H1 (cell line): ENCODE measurements around the gene ACO1. TPM values are rescaled to one million over a fixed set of nuclear protein-coding genes. Genes with fewer than 3 reads are reported as not detected.
A peak's percentile ranks its signal among the peaks of the same experiment; 100 is the strongest.

Source experiments
- CTCF ChIA-PET: fragments of 300-600 bp; sonication (Branson Sonifier 250); formaldehyde crosslinking; loops from one replicate; lab custom pipeline; 2021; ENCODE audit not compliant: partially characterized antibody; lab: Charles Lee
- POLR2A ChIA-PET: fragments of 300-600 bp; sonication (Branson Sonifier 250); formaldehyde crosslinking; loops from one replicate; lab custom pipeline; 2021; ENCODE audit warnings: inconsistent platforms; ENCODE audit not compliant: partially characterized antibody; lab: Charles Lee
- DNase-seq, 2 experiments: peaks; one replicate each; pipeline versions ENCODE4 v3.0.0 to v3.0.0-alpha.2; 2010 to 2022; ENCODE audit warnings: low spot score in 2 of 2, low read depth in 1 of 2, mixed read lengths in 1 of 2
- FAIRE-seq: peaks from 2 replicates; lab custom pipeline; 2011; peaks lifted over from hg19 to GRCh38; lab: Jason Lieb, UNC
- H2AFZ ChIP-seq: 2 replicates; pipeline ENCODE4 v1.8.1; 2012; ENCODE audit warnings: low read length, inconsistent platforms
- H2AK5ac ChIP-seq: 2 replicates; pipeline ENCODE4 v1.6.1; 2013; ENCODE audit warnings: low read depth, low read length
- H2BK120ac ChIP-seq: replicated peaks from 2 replicates; pipeline ENCODE3; 2013; ENCODE audit warnings: low read depth, low read length, inconsistent platforms
- H2BK12ac ChIP-seq: 2 replicates; pipeline ENCODE4 v1.6.1; 2013; ENCODE audit warnings: low read depth, low read length
- H2BK15ac ChIP-seq: 2 replicates; pipeline ENCODE4 v1.6.1; 2013; ENCODE audit warnings: low read length
- H2BK20ac ChIP-seq: 2 replicates; pipeline ENCODE4 v1.6.1; 2013; ENCODE audit warnings: low read length
- H2BK5ac ChIP-seq: 2 replicates; pipeline ENCODE4 v1.6.1; 2013; ENCODE audit warnings: low read depth, low read length
- H3K14ac ChIP-seq: 2 replicates; pipeline ENCODE4 v1.6.1; 2013; ENCODE audit warnings: inconsistent platforms; ENCODE audit not compliant: insufficient read length
- H3K18ac ChIP-seq: 2 replicates; pipeline ENCODE4 v1.6.1; 2013; ENCODE audit warnings: low read length; ENCODE audit errors: extremely low read depth
- H3K23ac ChIP-seq: 2 replicates; pipeline ENCODE4 v1.6.1; 2013; ENCODE audit warnings: inconsistent platforms; ENCODE audit not compliant: insufficient read length
- H3K23me2 ChIP-seq: 2 replicates; pipeline ENCODE4 v1.6.1; 2013; ENCODE audit warnings: low read depth, low read length
- H3K27ac ChIP-seq: 2 replicates; pipeline ENCODE4 v1.6.1; 2011; ENCODE audit warnings: low read depth, low read length, inconsistent platforms
- H3K27me3 ChIP-seq, 4 experiments: replicated peaks in 1 of 4; 1 replicate in 1 of 4; 2 replicates in 3 of 4; pipeline versions ENCODE4 v1.6.1 to v1.8.1; 2011 to 2013; ENCODE audit warnings: low read length in 3 of 4, mild to moderate bottlenecking in 3 of 4, inconsistent platforms in 2 of 4, mixed read lengths in 2 of 4, moderate library complexity in 1 of 4; ENCODE audit not compliant: control insufficient read depth in 3 of 4, insufficient read depth in 3 of 4; ENCODE audit errors: extremely low read depth in 1 of 4
- H3K36me3 ChIP-seq, 4 experiments: 2 replicates each; pipeline versions ENCODE4 v1.6.1 to v1.8.1; 2011 to 2013; ENCODE audit warnings: mild to moderate bottlenecking in 4 of 4, low read length in 3 of 4, moderate library complexity in 2 of 4, control low read depth in 1 of 4, inconsistent platforms in 1 of 4; ENCODE audit not compliant: insufficient read depth in 4 of 4, control insufficient read depth in 2 of 4
- H3K4ac ChIP-seq: replicated peaks from 2 replicates; pipeline ENCODE3; 2013; ENCODE audit warnings: low read length, low read depth, mixed read lengths, inconsistent platforms; ENCODE audit not compliant: insufficient read length
- H3K4me1 ChIP-seq, 4 experiments: replicated peaks in 1 of 4; 1 replicate in 1 of 4; 2 replicates in 3 of 4; pipeline versions ENCODE4 v1.6.1 to v1.8.1; 2011 to 2013; ENCODE audit warnings: low read length in 3 of 4, inconsistent platforms in 2 of 4, mixed read lengths in 1 of 4; ENCODE audit not compliant: insufficient read depth in 4 of 4, control insufficient read depth in 3 of 4
- H3K4me2 ChIP-seq, 2 experiments: 2 replicates each; pipeline versions ENCODE4 v1.6.1 to v1.8.1; 2011 to 2013; ENCODE audit warnings: low read depth in 2 of 2, low read length in 2 of 2, control low read depth in 1 of 2, inconsistent platforms in 1 of 2, mild to moderate bottlenecking in 1 of 2; ENCODE audit not compliant: insufficient read depth in 1 of 2
- H3K4me3 ChIP-seq, 4 experiments: fragments of 200-600, 300-600 bp in 1 of 4; sonication (generic), shearing (Covaris generic), sonication (Bioruptor Twin) in 1 of 4; 2 replicates each; pipeline versions ENCODE4 v1.5.1 to v1.8.1; 2011 to 2016; ENCODE audit warnings: low read length in 4 of 4, low read depth in 3 of 4, control low read depth in 2 of 4, inconsistent platforms in 2 of 4, mild to moderate bottlenecking in 2 of 4, mixed read lengths in 1 of 4, moderate library complexity in 1 of 4; ENCODE audit not compliant: insufficient read depth in 2 of 4; ENCODE audit errors: extremely low read depth in 1 of 4
- H3K56ac ChIP-seq: replicated peaks from 2 replicates; pipeline ENCODE3; 2013; ENCODE audit warnings: low read depth, mild to moderate bottlenecking, mixed read lengths, low read length, inconsistent platforms; ENCODE audit not compliant: insufficient read length
- H3K79me1 ChIP-seq: 2 replicates; pipeline ENCODE4 v1.6.1; 2013; ENCODE audit warnings: low read depth, low read length, control low read depth
- H3K79me2 ChIP-seq, 2 experiments: 2 replicates each; pipeline versions ENCODE4 v1.6.1 to v1.8.1; 2012 to 2013; ENCODE audit warnings: low read length in 2 of 2, mild to moderate bottlenecking in 2 of 2, inconsistent platforms in 1 of 2; ENCODE audit not compliant: insufficient read depth in 2 of 2, control insufficient read depth in 1 of 2
- H3K9ac ChIP-seq, 4 experiments: replicated peaks in 1 of 4; 1 replicate in 1 of 4; 2 replicates in 3 of 4; pipeline versions ENCODE4 v1.6.1 to v1.8.1; 2011 to 2013; ENCODE audit warnings: low read depth in 3 of 4, low read length in 3 of 4, control low read depth in 2 of 4, mild to moderate bottlenecking in 2 of 4, moderate library complexity in 2 of 4, inconsistent platforms in 1 of 4; ENCODE audit errors: extremely low read depth in 1 of 4
- H3K9me3 ChIP-seq, 2 experiments: 2 replicates each; pipeline versions ENCODE4 v1.6.1 to v1.8.1; 2012 to 2013; ENCODE audit warnings: mild to moderate bottlenecking in 2 of 2, moderate library complexity in 2 of 2, control low read depth in 1 of 2, inconsistent platforms in 1 of 2, low read depth in 1 of 2, low read length in 1 of 2, mixed read lengths in 1 of 2; ENCODE audit not compliant: insufficient read depth in 2 of 2
- H4K20me1 ChIP-seq, 2 experiments: replicated peaks in 1 of 2; 2 replicates each; pipeline versions ENCODE3 to v1.8.1; 2011 to 2013; ENCODE audit warnings: inconsistent platforms in 2 of 2, low read length in 2 of 2, mild to moderate bottlenecking in 1 of 2; ENCODE audit not compliant: insufficient read depth in 2 of 2, control insufficient read depth in 1 of 2
- H4K5ac ChIP-seq: 2 replicates; pipeline ENCODE4 v1.6.1; 2013; ENCODE audit warnings: low read length, low read depth, mixed read lengths, inconsistent platforms; ENCODE audit not compliant: insufficient read length
- H4K8ac ChIP-seq: 2 replicates; pipeline ENCODE4 v1.8.0; 2013; ENCODE audit warnings: mild to moderate bottlenecking, moderate library complexity, low read length, inconsistent platforms; ENCODE audit not compliant: insufficient read depth; ENCODE audit errors: extremely low read depth
- H4K91ac ChIP-seq: replicated peaks from 2 replicates; pipeline ENCODE3; 2013; ENCODE audit warnings: low read length, mixed read lengths, inconsistent platforms; ENCODE audit not compliant: insufficient read length
- EP300 ChIP-seq, 2 experiments: IDR thresholded peaks; 1 replicate in 1 of 2; 2 replicates in 1 of 2; pipeline ENCODE4 v1.6.1; 2011 to 2012; ENCODE audit warnings: low read depth in 2 of 2, low read length in 2 of 2, mild to moderate bottlenecking in 2 of 2, borderline replicate concordance in 1 of 2, inconsistent platforms in 1 of 2, moderate library complexity in 1 of 2
- RXRA ChIP-seq: IDR thresholded peaks from 2 replicates; pipeline ENCODE4 v1.6.1; 2011; ENCODE audit warnings: low read depth, mild to moderate bottlenecking, low read length, moderate library complexity; ENCODE audit not compliant: insufficient read depth
- SIRT6 ChIP-seq: IDR thresholded peaks from one replicate; pipeline ENCODE4 v1.7.1; 2012; ENCODE audit warnings: low read length, inconsistent platforms
- ZNF274 ChIP-seq: IDR thresholded peaks from 2 replicates; pipeline ENCODE4 v1.7.0; 2012; ENCODE audit warnings: low read length, borderline replicate concordance; ENCODE audit errors: extremely low read depth
- WGBS, 2 experiments: shearing (Covaris generic) in 1 of 2; methylation state at CpG; one replicate each; pipeline versions ENCODE4 v1.1.6 to v1.1.7; 2013 to 2015; ENCODE audit warnings: low lambda C conversion rate in 2 of 2, mixed read lengths in 2 of 2, inconsistent platforms in 1 of 2, low coverage in 1 of 2, missing lambda C conversion rate in 1 of 2; ENCODE audit not compliant: insufficient replicate concordance in 2 of 2, insufficient coverage in 1 of 2, insufficient read length in 1 of 2; ENCODE audit errors: extremely low coverage in 1 of 2, missing lambda C conversion rate in 1 of 2; 5-methylcytosine and 5-hydroxymethylcytosine counted together
- polyA plus RNA-seq, 7 experiments: library from polyadenylated mRNA; depleted of rRNA in 3 of 7; stranded (reverse) in 5 of 7; unstranded in 2 of 7; fragments of >200 nt in 5 of 7; fragments of 200-250 nt in 2 of 7; gene quantifications; 1 replicate in 5 of 7; 2 replicates in 1 of 7; 4 replicates in 1 of 7; pipeline versions ENCODE4 v1.2.1 to v1.2.3, GENCODE V29; 2011 to 2013; ENCODE audit warnings: missing spikeins in 2 of 7, mixed read lengths in 2 of 7
- total RNA-seq: library from RNA; stranded (reverse); fragmentation: NEBNext Ultra II Directional; extraction: Animal tissue kit (Norgen Biotek cat#: 25700); gene quantifications from 2 replicates; pipeline ENCODE4 v1.2.1, GENCODE V29; 2021
- TF ChIP-seq, protein P1 (sequence below): IDR thresholded peaks from 2 replicates; pipeline ENCODE4 v1.6.1; 2011; ENCODE audit warnings: low read depth, mild to moderate bottlenecking, low read length; ENCODE audit not compliant: insufficient read depth
- TF ChIP-seq, protein P2 (sequence below): IDR thresholded peaks from 2 replicates; pipeline ENCODE4 v1.6.1; 2012; ENCODE audit warnings: inconsistent platforms
- TF ChIP-seq, protein P3 (sequence below): IDR thresholded peaks from 2 replicates; pipeline ENCODE4 v1.6.1; 2012; ENCODE audit warnings: low read length, inconsistent platforms

The ACO1 gene
- total and polyA plus RNA-seq, 2 of the 8 experiments (the other 6 are each of a cell fraction or from before 2014, with no cell fraction given): 39.3 to 49.8 TPM

DNA sequence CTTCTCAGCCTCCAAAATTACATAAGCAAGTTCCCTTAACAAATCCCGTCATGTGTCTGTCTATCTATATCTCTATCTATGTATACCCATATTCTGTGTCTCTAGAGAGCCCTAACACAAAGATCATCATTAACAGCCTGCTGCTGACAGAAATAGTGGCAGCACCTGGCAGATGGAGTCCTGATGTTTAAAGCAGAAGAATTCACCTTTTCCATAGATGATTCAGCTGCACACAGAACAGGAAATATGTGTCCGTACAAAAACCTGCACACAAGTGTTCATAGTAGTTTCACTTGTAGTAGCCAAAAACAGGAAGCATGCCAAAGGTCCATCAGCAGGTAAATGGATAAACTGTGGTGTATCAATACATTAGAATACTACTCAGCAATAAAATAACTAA lies 45.0 kb upstream of the ACO1 start:
- H2BK20ac ChIP-seq: peak overlapping the region; percentile 88; the same call in 1 of the 2 replicates
- H2BK5ac ChIP-seq: no peak overlapping the region
- no peak overlapping the region for H2BK120ac ChIP-seq
- H3K9me3 ChIP-seq: no peaks in the 10 kb centered on the region
- H4K20me1 ChIP-seq: no peaks in the 10 kb centered on the region
- no peak overlapping the region for H3K56ac ChIP-seq
- no peak overlapping the region for H4K91ac ChIP-seq
- H3K4ac ChIP-seq: no peak overlapping the region
- no peaks in the 10 kb centered on the region for H3K36me3 ChIP-seq
- POLR2A ChIA-PET: no interaction called here
- no peak overlapping the region for H3K18ac ChIP-seq
- H2BK12ac ChIP-seq: peak overlapping the region; percentile 62; the same call in 1 of the 2 replicates
- no peak overlapping the region for H3K23ac ChIP-seq
- H4K8ac ChIP-seq: no peak overlapping the region
- H2AK5ac ChIP-seq: no peak overlapping the region
- H3K14ac ChIP-seq: no peak overlapping the region
- no peak overlapping the region for H3K27ac ChIP-seq
- H2AFZ ChIP-seq: no peak overlapping the region; the same call in 1 of the 2 replicates
- no peaks in the 10 kb centered on the region for H3K23me2 ChIP-seq
- DNase-seq: no peak
- no peak for FAIRE-seq
- H3K4me2 ChIP-seq: no peak overlapping the region
- 85% methylated on average over 2 of the region's 2 CpGs; no CpG with 5 or more reads in 1 of the 2 experiments for WGBS, 2 experiments
- no peak overlapping the region for H3K4me3 ChIP-seq
- no peaks in the 10 kb centered on the region for H3K79me2 ChIP-seq
- CTCF ChIA-PET: interaction anchor here (1.6 kb wide), 1 partner anchor 76 kb away, joined by 6 read pairs; no protein-coding TSS in a partner anchor
- H4K5ac ChIP-seq: no peak overlapping the region
- no peak overlapping the region for H3K9ac ChIP-seq
- H3K79me1 ChIP-seq: no peaks in the 10 kb centered on the region
- H3K4me1 ChIP-seq: peaks cover 4 to 10% (median 7%) of the 10 kb centered on the region in 4 experiments; a peak in 5 of 7 replicates
- no peaks in the 10 kb centered on the region for H3K27me3 ChIP-seq
- peak overlapping the region; percentile 73; the same call in 1 of the 2 replicates for H2BK15ac ChIP-seq
- TF ChIP-seq, protein P1, sequence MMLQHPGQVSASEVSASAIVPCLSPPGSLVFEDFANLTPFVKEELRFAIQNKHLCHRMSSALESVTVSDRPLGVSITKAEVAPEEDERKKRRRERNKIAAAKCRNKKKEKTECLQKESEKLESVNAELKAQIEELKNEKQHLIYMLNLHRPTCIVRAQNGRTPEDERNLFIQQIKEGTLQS: no peak
- TF ChIP-seq, protein P2, sequence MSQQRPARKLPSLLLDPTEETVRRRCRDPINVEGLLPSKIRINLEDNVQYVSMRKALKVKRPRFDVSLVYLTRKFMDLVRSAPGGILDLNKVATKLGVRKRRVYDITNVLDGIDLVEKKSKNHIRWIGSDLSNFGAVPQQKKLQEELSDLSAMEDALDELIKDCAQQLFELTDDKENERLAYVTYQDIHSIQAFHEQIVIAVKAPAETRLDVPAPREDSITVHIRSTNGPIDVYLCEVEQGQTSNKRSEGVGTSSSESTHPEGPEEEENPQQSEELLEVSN: no peak
- TF ChIP-seq, protein P3, sequence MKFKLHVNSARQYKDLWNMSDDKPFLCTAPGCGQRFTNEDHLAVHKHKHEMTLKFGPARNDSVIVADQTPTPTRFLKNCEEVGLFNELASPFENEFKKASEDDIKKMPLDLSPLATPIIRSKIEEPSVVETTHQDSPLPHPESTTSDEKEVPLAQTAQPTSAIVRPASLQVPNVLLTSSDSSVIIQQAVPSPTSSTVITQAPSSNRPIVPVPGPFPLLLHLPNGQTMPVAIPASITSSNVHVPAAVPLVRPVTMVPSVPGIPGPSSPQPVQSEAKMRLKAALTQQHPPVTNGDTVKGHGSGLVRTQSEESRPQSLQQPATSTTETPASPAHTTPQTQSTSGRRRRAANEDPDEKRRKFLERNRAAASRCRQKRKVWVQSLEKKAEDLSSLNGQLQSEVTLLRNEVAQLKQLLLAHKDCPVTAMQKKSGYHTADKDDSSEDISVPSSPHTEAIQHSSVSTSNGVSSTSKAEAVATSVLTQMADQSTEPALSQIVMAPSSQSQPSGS: no peak
- TF ChIP-seq ZNF274: no peak
- no peak for TF ChIP-seq RXRA
- TF ChIP-seq EP300 (IDR thresholded peaks at IDR 0.05; ENCODE audit: borderline replicate concordance in 1 of 2, low read depth in 2 of 2, low read length in 2 of 2): no peak
- no peak for TF ChIP-seq SIRT6
